Fibroblast of the aortic adventitia (primary cell): ENCODE measurements around the gene PFKFB4. TPM values are rescaled to one million over a fixed set of nuclear protein-coding genes. Genes with fewer than 3 reads are reported as not detected.
A peak's percentile ranks its signal among the peaks of the same experiment; 100 is the strongest.

ENCODE experiments used
- DNase-seq: peaks from one replicate; pipeline ENCODE4 v3.0.0-alpha.2; 2010; ENCODE audit warnings: low read depth
- H3K4me3 ChIP-seq: 2 replicates; pipeline ENCODE4 v1.5.1; 2011; ENCODE audit warnings: low read depth, mild to moderate bottlenecking, control low read depth, low read length, moderate library complexity
- CTCF ChIP-seq: IDR thresholded peaks from 2 replicates; pipeline ENCODE4 v1.5.1; 2011; ENCODE audit warnings: mild to moderate bottlenecking, low read length, control low read depth, inconsistent platforms; ENCODE audit not compliant: insufficient read depth
- total RNA-seq: library from RNA; depleted of rRNA; stranded (reverse); fragments of >200 nt; gene quantifications from 2 replicates; pipeline ENCODE4 v1.2.3, GENCODE V29; 2012; ENCODE audit warnings: low replicate concordance

Gene PFKFB4
- total RNA-seq, 1 donor = 4.7 TPM

GRCh38 chr3:48566401-48566760 is 9.8 kb upstream of the PFKFB4 start:
- no peak for DNase-seq
- H3K4me3 ChIP-seq = no peak overlapping the region
- TF ChIP-seq CTCF = no peak

- TF ChIP-seq CTCF = no peak
- peak; percentile 60 for DNase-seq
- no peak overlapping the region for H3K4me3 ChIP-seq
Measured at GRCh38 chr3:48565591-48566400, 9.2 kb upstream of the PFKFB4 start.

GRCh38 chr3:48565186-48565585 is 8.6 kb upstream of the PFKFB4 start:
- TF ChIP-seq CTCF = no peak
- DNase-seq = no peak
- H3K4me3 ChIP-seq = no peak overlapping the region

- TF ChIP-seq CTCF = no peak
- no peak overlapping the region for H3K4me3 ChIP-seq
- DNase-seq = no peak
Measured at GRCh38 chr3:48564667-48565066, 8.1 kb upstream of the PFKFB4 start.

GRCh38 chr3:48564022-48564421 is 7.4 kb upstream of the PFKFB4 start:
- DNase-seq = peak; percentile 34
- no peak overlapping the region for H3K4me3 ChIP-seq
- no peak for TF ChIP-seq CTCF

GRCh38 chr3:48563382-48563918 is 6.8 kb upstream of the PFKFB4 start, which contains the start of gene UCN2:
Gene UCN2 (minus strand): TSS chr3:48563781. CDS start chr3:48563124, 657 bp downstream.
- peak; percentile 22 for DNase-seq
- no peak for TF ChIP-seq CTCF
- no peak within 1 kb of the TSS for H3K4me3 ChIP-seq
